Fibroblast of peridontal ligament (primary cell): ENCODE data around the gene ETAA1.

Experiments used
- DNase-seq: peaks from one replicate; pipeline ENCODE4 v3.0.0-alpha.2; 2010; ENCODE audit errors: extremely low read depth

Gene ETAA1

DNA sequence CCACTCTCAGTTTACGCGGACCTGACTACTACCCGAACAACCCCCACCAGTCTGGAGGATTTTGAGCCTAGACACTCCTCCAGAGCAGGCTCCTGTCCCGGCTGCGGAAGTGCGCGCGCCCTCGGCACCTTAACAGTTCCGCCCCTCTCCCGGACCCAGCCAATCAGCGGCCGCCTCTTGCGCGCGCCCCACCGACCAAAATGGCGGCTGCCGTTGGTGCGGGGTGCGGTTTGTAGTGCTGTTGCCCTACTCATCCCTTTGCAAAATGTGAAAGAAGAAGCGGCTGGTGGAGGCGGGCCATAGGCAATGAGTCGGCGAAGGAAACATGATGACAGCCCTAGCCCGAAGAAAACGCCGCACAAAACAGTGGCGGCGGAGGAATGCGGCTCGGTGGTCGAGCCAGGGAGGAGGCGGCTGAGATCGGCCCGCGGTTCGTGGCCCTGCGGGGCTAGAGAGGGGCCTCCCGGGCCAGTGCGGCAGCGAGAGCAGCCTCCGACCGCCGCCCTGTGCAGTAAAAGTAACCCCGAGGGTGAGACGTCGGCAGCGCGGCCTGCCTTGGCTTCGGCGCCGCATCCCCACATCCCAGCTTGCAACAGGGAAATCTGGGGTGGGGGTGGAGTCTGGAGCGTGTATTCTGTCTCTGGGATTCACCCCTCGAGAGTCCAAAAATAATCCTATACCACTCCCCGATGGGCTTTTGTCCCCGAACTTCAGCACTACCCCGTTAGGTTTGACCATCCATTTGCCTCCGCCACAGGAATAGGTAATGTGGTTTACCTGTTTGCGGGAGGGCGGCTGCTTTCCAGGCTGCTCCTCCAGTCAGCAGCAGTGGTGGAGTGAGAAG, at the start of gene ETAA1:
ETAA1 (plus strand) TSS at position 191 of the 844 bp plus-strand sequence; CDS start at position 307, 116 bp downstream.
- DNase-seq: peak; percentile 85

DNA sequence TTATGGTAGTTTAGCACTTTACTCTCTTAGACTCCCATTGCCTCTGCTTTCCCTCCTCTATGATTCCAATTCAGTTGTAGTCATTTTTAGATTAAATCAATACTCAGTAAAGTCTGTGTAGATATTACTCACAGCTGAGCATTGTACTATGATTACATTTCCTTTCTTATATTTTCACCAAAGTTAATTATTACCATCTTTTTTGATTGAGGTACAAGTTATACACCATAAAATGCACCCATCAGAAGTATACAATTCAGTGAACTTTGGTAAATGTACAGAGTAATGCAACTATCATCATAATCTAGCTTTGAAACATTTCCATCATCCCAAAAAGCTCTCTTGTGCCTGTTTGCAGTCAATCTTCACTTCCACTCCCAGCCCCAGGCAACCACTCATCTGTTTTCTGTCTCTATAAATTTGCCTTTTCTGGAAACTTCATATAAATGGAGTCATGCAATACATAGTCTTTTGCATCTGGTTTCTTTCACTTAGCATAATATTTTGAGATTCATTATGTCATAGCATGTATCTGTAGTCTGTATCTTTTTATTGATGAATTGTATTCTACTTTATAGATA, 30.2 kb upstream of the ETAA1 start:
- no peak for DNase-seq

DNA sequence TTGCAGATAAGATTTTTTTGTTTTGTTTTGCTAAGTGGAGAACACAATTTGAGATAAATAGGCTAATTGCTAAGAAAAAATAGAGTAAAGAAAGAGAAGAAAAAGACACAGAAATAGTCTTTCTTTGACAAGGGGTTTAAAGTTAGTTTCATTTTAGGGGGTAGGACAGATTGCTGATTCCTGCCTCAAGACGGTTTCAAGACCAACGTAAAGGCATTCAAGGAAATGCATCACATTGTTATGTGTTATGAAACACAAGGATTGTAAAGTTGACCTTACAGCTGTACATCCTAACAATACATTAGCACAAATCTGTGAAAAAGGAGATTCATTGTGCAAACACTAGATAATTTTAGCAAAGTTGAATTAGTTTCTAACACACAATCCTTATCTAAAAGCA, 22.7 kb upstream of the ETAA1 start:
- DNase-seq: peak; percentile 27

DNA sequence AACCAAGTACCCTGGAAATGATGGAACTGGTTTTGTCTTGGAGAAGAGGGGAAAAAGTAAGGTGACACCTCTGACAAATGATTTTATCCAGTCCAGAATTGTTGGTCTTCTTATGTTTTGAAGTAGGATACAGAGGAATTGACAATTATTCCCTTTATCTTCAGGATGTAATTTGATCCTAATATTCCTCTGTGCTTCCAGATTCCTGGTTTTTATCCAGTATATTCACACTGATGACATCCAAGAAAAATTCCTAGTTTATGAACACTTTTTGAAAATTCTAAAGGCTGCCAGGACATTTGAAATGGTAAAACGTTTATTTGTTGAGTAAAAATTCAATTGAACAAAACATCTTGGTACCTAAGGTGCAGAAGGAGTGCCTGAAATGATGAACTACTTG, 22.2 kb upstream of the ETAA1 start:
- DNase-seq: no peak

DNA sequence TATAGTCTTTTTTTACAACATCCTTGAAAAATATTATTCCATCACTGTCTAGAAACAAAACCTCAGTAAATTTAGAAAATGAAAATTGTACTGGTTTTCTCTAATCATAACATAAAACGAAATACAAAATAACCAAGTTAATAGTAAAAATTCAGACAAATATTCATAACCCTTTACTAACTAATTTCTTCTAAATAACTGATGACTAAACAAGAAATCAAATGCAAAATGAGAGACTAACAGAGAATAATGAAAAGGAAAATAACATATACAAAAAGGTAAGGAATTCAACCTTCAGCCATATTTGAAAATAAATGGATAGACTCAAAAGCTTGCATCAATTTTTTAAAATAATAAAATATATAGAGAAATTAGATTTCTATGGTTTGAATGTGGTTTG, 18.6 kb upstream of the ETAA1 start:
- DNase-seq: no peak

DNA sequence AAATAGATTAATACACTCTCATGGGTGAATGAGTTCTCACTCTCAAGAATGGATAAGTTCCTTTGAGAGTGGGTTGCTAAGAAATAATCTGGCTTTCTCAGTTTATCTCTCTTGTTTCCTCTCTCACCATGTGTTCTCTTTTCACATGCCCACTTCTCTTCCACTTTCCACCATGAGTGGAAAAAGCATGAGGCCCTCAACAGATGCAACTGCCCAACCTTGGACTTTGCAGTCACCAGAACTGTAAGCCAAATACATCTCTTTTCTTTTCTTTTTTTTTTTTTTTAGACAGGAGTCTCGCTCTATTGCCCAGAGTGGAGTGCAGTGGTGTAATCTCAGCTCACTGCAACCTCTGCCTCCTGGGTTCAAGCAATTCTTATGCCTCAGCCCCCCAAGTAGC, 18.1 kb upstream of the ETAA1 start:
- no peak for DNase-seq

DNA sequence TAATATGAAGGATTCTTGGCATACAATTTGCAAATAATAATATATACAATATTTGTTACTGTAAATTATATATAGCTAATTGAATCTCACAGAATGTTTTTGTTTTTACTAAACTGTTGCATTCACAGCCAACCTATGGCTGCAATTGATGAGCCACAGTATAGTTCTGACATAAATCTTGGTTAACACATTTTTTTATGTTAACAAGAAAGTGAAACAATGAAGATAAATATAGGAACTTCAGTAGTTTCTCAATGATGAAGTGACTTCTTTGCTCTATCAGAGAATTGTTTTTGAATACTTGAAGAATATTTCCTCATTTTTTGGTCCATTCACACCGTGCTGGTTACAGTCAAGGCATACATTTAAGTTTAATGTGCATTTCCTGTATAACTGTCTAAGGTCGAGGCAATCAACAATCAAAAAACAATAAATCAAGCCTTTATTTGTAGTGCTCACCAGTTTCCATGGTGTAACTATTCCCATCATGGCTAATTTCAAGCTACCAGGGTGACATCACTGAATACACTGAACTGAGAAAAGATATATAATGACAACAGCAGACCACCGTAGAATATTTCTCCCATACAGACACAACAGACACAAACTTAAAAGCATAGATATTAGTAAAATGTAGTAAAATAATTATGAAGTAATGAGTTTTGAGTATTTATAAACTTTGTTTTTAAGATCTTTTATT, 12.9 kb upstream of the ETAA1 start:
- DNase-seq: no peak

DNA sequence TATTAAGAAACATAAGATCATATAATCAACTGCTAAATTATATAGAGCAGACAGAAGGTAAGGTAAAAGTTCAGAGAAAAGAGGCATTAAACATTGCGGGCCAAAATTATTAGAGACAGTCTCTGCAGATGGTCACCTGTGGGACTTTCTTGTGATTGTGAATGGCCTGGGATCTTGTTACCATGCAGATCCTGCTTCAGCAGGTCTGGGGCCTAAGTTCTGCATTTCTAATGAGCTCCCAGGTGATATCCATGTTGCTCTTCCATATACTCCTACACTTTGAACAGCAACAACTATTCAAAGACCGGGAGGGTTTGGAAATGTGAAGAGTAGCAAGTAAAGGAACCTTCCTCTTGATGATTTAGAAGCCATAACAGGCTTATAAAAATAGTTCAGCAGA, 8.5 kb upstream of the ETAA1 start:
- no peak for DNase-seq

DNA sequence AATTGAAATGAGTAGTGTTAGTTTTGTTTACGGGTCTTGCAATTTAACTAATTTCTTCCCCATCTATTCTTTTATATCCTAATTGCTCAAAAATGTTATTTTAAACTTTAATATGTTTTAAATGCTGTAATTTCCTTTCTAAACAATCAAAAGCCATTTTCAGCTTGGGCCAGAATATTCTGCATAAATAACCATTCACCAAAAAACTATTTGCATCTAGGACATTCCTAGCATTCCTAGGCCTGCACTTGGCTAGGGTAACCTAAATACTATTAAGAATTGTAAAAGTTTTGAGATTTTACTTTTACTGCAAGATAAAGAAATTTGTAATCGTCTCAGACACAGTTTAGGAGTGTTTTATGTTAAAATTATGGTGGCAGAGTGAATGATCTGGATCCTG, 7.8 kb upstream of the ETAA1 start:
- DNase-seq: peak; percentile 81

DNA sequence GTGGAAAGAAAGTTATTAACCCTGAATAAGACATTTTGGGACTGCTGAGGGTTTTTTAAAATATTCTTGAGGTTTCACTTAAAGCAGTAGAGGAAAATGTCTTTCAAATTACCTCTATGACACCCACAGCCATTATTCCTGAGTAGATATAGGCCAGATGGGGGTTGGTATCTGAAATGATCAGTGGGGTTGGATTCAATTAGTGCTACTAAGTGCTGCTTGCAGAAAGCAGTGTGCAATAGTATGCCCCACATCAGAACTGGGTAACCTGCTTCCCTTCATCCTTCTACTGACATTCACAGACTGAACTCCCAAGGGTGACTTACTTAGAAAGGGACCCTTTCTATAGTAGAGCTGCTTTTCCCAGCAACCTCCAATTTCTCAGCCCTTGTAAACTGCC, 7.3 kb upstream of the ETAA1 start:
- DNase-seq: no peak

DNA sequence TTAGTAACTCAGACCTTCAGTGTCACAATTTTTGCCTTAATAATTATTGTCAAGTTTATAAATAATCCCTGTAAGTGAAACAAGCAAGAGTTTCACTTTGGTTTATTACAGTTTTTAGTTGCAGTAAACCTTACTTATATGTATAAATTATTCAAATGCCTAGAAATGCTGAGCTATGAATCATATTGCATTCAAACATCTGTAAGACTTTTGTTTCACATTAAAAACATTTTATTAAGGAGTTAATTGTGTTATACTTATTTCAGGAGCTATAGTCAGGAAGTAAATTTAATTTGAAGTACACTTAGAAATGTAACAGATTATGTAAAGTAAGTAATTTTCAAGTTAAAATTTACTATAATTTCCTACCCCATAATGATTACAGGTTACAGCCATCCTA, 3.9 kb upstream of the ETAA1 start:
- peak; percentile 26 for DNase-seq

DNA sequence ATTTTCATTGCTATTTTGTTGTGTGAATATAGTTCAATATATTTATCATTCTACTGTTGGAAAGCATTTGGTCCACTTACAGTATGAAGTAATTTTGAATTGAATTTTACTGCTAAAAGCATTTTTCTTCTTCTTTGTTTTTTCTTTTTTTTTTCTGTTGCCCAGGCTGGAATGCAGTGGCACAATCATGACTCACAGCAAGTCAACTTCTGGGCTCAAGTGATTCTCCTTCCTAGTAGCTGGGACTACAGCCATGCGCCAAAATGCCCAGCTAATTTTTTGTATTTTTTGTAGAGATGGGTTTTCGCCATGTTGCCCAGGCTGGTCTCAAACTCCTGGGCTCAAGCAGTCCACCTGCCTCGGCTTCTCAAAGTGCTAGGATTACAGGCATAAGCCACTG, 2.4 kb upstream of the ETAA1 start:
- DNase-seq: peak; percentile 79

DNA sequence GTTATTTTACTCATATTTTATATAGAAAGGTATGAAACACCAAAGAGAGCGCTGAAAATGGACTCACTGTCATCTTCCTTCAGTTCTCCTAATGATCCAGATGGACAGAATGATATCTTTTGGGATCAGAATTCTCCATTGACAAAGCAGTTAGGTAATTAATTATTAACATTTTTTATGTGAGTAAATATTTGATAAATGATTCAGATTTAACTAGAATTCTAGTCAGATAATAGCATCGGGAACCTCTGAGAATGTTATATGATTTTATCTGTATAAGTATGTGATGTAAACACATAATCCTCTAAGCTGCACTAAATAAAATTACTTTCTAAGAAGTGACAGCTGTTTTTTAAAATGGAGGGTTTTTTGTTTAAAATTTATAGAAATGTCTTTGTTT, 2.0 kb downstream of the ETAA1 start:
- no peak for DNase-seq

DNA sequence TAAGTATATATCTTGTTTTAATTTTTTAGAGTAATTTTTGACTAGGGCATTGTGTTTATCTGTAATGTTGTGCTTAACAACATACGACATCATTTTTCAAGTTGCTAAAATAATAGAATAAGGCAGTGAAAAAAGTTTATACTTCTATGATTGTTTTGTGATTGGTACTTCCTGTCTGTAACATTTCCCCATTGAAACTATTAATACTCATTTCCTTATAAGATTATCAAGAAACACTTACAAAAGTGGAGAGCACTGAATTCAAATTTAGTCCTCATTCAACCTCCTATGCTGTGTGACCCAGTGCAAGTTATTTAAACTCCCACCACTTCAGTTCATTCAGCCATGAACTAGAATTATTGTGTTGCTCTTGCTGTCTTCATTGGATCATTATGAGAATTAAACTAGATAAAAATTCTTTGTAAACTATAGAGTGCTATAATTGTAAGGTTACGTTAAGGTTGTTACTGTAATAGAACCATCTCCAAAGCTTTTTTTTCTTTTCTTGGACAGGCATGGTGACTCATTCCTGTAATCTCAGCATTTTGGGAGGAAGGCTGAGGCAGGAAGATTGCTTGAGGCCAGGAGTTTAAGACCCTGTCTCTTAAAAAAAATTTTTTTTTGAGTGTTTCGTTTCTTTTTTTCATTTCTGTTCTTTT, 2.8 kb downstream of the ETAA1 start:
- peak; percentile 49 for DNase-seq

DNA sequence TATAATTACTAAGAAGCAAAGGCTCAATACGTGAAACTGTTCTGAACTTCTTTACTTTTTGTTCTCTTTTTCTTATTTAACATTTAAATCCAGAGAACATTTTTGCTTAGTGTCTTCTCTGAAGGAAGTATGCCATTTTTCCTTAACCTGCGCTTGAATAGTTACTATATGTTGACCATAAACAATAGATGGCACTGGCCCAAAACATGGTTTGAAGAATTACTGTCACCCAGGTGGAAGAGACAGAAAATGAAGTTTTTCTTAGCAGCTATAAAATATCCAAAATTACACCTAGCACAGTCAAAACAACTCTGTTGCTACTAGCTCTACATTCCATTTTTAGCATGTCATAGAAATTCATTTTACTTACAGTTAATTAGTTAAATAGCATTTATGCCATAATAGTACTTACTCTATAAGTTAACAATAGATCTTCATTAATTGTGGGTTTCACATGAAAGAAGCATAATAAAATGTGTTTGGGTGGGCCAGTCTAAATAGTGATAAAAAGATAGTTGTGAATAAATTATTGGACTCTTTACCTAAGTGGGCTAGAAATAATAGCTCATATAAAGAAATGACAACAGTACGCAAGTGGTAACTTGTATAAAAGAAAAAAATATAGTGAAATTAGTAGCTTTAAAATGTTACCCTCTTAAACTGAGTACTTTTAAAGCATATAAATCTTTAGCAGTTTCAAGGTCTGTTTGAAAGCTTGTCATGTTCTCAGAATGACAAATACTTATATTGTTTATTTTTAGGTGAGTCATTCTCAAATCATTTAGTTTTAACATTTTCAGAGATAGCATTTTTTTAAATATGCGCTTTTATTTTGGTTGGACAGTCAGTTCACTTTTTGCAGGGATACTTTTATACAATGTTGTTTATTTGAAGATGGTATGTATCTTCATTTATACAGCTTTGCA, 3.7 kb downstream of the ETAA1 start:
- DNase-seq: peak; percentile 43

DNA sequence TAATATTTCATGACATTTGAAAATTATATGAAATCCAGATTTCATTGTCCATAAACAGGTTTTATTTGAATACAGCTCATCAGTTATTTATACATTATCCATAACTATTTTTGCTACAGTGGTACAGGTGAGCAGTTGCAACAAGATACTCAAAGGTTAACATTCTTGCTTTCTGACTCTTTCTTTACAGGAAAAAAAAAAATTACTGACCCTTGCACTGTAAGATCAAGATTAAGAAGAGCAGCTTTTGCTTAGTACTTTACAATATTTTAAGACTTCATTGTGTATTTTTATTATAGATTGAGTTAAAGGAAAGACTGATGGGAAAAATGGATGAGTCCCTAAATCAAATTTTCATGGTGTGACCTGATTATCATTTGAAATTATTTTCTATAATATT, 11.2 kb downstream of the ETAA1 start:
- no peak for DNase-seq

DNA sequence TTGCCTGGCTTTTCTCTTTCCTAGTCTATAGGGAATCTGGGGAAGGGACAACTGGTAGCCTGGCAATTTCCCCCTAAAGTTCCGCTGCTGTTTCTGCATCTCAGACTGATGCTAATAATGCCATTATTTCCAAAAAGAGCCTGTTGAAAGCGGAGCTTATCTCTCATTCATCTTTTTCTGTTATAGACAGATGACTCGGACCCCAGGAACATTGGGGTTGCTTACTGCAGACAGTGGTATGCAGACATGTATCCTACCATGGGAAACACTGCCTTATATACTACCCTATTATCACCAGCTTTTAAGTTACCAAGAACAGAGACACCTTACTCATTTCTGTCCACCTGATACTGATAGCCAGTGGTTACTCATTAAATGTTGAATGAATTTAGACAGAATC, 15.3 kb downstream of the ETAA1 start:
- DNase-seq: no peak

DNA sequence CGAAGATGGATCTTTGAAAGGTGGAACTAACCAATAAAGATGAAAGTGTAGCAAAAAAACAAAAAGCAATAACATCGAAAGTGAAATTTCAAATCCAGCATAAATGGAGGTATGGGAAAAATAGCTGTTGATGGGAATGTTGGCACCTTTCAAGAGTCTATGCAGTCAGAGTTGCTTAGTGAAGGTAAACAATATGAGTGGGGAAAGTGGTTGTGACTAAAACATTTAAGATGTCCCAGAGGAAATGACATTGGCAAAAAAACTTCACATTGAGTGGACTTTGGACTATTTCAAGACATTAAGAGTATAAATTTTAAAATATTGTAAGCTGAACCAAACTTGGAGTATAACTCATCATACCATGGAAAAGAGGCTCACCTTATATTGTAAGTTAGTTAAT, 17.7 kb downstream of the ETAA1 start:
- no peak for DNase-seq

DNA sequence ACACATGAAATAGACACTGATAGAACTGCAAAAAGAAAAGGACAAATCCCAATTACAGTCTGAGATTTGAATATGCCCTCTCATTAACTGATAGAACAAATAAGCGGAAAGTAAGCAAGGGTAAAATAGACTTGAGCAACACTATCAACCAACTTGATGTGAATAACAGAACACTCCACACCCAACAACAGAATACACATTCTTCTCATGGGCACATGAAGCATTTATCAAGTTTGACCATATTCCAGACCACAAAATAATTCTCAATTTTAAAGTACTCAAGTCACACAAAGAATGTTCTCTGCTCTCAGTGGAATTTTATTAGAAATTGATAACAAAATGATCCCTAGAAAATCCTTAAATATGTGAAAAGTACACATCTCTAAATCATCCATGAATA, 19.0 kb downstream of the ETAA1 start:
- DNase-seq: no peak

DNA sequence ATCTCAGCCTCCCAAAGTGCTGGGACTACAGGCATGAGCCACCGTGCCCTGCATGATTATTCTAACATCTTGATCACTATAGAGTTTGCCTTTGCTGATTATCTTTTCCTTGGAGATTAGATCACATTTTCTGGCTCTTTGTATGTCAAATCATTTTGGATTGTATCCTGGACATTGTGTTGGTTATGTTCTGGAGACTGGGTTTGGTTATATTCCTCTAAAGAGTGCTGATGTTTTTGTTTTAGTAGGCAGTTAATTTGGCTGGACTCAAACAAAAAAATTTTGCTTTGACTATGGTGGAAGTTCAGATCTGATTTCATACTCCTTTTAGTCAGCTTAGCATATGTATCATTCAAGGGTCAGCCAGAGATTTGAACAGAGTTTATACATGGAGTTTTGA, 26.4 kb downstream of the ETAA1 start:
- no peak for DNase-seq

DNA sequence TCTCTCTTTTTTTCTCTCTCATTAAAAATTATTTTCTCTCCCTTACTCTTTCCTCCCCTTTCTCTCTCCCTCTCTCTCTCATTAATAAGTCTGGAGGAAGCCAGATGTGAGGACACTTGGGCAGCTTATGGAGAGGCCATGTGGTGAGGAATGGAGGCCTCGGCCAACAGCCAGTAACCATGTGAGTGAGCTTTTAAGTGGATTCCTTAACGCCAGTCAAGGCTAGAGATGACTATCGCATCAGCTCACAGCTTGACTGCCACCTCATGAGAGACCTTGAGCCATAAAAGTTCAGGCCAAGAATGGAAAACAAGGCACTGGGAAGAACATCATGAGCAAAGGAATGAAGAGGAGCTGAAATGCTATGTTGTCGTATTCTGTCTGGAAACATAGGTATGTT, 39.1 kb downstream of the ETAA1 start:
- DNase-seq: no peak
